ENCODE data around the gene TSPAN9.
A peak's percentile ranks its signal among the peaks of the same experiment; 100 is the strongest.

Gene TSPAN9

DNA sequence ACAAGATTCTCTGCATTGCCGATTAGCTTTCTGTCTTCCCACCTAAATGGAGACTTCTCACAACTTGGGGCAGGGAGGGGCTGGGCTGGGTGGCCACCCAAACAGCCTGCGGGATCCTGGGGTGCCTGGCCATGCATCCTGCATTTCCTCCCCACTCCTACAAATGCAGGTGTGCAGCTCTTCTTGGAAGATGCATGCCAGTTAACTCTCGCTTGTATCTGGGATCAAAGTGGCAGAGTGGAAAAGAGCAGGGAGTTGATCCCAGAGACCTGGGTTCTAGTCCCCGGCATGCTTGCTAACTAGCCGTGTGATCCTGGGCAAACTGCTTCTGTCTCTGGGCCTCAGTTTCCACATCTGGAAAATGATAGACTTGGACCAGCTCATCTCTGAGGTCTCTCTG lies 136.6 kb downstream of the TSPAN9 start:
- no peak for DNase-seq

DNA sequence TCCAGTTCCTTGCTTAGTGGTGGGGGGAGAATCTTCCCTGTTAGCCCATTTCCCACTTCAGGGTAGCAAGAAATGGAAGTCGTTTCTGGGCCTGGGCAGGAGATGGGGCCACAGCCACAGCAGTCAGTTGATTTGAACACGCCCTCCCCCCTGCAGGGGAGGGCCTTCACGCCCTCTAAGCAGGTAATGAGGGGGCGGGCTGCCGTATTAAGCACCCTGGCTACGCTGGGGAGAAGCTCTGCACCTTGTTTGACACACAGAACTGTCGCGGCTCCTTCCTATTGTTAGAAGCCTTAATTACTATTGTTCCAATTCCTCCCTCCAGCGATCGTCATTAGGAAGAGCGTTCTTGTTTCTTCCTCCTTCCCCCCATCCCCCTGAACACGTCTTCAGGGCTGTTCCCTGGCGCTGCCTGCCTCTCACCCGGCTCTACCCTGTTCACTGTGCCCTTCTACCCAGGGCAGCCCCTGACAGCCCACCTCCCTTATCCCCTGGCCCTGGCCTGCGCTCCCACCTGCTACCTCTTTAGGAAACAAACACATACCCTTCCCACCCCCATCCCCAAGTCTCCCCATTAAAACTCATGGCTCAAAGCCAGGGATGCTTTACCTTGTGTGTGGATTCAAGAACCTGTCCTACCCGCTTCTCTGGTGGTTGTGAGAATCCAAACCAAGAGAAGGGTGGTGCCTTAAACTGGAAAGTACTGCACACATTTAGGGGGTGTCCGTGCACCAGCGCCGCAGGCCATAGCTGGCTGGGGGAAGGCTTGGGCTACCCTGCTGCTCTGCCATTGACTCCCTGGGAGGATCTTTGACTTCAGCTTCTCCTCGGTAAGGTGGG lies 137.6 kb downstream of the TSPAN9 start:
- no peak for DNase-seq

DNA sequence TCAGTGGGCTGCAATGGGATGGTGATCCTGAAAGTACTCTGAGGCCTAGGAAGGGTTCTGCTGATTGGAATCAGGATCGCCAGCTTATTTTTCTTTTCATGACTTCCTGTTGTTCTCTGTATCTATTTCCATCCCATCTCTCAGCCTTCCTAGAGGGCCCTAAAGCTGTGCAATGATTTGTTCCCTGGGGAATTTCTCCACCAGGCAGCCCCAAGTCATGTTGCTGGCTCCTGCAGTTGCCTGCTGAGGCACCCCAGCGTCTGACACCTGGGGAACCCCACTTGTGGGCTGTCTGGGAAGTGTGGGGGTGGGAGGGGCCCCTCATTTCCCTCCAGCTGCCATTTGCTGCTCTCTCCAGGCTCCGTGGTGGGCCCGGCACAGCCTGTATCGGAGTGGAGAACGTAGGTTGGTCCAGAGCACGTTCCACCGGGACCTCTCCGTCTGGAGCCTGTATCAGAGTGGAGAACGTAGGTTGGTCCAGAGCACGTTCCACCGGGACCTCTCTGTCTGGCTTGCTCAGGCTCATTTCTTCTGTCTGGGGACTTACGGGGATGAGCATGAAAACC lies 138.3 kb downstream of the TSPAN9 start:
- no peak for DNase-seq

DNA sequence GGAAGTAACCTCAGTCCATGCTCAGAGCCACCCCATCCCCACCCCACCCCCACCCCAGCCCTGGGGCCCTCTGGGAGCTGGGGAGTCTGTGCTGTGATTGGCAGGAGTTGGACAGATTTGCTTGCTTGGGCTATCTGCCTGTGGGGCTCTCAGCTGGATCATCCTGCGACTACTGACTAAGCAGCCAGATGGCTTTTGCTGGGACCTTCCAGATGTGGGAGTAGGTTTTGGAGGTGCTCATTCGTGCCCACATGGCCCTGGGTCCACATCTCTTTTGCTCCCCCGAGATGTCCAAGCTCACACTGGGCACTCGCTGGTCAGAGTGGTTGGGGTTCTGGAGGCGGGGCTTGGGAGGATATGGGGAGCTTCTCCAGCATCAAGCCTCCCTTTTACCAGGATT lies 138.9 kb downstream of the TSPAN9 start:
- DNase-seq: no peak

DNA sequence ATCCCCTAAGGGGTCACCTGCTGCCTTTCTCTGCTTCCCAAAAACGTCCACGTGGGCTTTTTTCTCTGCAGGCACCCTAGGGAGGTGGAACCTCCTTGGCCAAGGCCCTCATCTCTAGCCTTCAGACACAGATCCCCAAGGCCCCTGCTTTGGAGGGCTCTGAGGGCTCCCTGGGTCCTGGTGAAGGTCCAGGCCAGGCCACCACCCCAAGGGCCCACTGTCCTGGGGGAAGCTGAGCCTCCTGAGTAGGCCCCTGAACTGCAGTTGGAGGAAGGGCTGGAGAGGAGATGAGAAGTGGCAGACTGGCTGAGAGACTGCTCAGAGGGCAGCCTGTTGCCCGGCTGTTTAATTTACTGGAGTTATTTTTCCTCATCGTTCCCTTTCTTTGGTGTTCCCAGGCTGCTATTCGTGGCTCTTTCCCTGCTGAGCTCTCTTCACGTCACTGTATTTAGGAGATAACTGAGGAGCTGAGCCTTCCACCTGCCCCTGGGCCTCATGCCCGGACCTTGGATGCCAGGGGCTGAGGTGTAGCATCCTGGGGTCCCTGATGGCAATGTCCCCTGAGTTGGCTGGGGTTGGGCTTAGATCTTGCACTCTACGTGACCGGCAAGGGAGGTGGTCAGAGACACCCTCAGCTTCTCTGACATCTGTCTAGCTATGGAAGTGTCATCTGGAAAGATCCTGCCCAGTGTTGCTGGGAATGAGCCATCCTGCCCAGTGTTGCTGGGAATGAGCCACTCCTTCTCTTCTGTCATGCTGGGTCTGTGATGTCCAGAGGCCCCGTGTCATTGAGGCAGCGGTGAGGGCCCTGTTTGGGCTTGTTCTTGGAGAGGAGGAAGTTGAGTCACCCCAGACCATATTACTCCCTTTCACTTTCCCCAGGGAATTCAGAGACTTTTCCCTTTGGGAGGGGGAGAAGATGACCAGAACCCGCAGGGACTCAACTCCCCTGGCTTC lies 139.8 kb downstream of the TSPAN9 start:
- no peak for DNase-seq

DNA sequence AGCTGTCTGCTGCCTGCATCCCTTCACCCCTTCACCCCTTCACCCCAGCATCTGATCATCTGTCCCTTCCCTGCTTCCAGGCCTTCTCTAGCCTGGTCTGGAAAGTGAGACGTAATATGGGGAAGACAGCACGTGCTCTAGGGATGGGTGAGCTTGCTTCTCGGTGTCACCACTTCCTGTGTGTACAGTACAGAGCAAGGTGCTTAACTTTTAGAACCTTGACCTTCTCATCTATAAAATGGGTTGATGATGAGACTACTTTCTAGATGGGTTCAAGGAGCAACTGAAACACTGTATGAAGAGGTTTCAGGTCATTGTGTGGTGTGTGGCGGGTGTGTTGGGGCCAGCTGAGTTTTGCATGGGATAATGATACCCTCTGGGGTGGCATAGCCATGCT lies 140.5 kb downstream of the TSPAN9 start:
- no peak for DNase-seq

DNA sequence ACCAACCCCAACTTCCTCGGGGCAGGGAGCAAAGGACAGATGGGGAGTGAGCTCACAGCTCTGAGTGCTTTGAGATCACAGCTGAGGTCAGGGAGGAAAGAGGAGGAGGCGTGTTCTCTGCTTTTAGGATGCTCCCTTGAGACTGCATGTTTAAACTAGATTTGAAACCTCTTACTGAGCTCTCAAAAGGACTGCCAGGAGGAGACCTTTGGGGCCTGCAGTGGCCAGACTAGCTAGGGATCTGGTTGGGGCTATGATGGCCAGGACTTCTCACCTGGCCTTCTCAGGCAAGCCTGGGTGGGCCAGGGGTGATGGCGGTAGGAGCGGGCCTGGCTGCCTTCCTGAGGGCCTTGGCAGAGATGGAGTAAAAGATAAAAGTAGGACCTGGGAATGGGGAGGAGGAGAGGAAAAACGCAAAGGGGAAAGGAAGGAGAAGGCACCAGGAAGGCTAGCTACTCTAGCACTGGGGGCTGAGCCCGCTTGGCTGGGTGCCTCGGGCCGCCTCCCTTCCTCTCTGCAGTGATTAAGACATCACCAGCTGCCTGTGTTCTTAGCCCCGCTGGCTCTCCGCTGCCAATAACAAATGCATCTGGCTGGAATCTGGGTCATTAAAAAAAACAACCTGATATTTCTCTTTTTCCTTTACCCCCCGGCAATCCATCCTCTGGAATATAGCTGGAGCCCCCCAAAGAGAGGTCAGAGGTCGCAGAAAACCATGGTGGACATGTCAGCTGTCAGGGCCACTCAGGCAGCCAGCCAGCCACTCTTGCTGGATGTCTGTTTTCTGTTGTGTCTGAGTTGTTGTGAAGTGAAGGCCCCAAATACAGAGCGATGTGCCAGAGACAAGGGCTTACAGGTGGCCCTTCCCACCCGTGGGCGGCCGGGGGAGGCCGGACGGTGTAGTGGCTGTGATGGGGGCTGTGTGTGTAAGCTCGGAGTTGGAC lies 141.3 kb downstream of the TSPAN9 start:
- no peak for DNase-seq

DNA sequence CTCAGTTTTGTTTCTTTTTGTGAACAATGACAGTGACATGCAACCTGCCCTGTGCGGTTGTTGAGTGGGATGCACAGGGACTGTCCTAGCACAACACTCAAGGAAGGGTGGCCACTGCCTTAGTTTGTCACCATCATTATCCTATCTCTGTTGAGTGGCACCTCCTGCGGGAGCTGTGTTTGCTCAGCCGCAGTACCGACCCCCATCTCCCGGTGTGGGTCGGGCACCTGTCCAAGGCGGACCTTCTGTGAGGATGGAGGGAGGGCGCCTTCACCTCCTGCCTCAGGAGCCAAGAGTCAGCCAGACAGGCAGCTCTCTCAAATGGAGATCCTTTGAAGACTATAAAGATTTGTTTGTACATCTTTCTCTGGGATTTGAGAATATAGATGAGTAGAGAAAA lies 142.1 kb downstream of the TSPAN9 start:
- no peak for DNase-seq

DNA sequence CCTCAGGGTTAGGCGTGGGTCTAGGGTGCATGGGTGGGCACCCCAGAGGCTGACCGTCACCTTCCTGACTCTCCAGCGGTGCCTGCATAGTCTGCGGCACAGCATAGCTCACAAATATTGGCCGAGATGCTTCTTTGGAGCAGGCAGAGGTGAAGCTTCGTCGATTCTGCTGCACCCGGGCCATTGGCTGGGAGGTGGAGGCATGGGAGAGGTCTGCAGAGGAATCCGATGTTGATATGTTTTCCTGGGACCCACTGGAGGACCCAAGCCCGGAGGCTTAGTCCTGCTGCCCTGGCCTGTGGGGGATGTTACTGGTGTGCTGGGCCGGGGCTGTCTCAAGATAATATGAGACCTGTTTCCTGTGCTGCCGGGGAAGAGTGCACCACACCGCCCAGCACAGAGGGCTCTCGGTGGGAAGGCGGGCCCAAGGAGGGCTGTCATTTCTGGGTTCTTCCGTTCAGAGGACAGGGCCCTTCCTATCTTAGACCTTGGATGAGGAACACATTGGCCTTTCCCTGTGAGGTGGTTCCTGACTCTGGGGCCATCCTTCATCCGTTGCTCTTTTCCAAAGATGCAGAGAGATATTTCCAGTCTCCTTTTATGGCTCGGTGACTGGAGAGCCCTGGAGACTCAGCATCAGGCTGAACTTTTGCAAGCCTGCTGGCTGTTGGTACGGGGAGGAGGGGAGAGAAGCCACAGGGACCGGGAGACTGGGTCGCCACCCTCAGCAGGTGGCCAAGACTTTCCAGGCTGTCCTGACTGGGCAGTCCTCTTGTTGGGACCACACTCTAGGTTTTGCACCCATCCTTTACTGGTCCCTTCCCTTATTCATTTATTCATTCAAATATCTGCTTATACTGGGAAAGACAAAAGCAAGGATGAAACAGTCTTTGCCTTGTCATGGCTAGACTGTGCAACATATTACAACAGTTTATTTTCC lies 143.5 kb downstream of the TSPAN9 start:
- DNase-seq: no peak

DNA sequence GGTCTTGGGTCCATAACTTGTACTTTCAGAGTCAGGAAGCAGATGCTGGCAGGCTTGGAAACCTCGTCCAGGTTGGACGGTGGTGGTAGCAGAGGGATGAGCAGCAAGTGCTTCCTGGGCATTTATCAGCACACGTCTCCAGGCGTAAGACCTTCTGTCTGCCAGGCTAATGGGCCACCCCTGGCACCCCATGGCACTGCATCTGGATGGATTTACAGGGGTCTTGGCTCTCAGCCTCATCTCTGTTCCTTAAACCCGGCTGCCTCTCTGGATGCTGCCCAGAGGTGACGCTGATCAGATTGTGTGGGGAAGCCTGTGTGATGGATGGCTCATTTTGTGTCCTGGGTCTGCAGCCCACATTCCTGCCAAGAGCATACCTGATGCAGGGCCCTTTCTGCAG lies 145.1 kb downstream of the TSPAN9 start:
- no peak for DNase-seq

DNA sequence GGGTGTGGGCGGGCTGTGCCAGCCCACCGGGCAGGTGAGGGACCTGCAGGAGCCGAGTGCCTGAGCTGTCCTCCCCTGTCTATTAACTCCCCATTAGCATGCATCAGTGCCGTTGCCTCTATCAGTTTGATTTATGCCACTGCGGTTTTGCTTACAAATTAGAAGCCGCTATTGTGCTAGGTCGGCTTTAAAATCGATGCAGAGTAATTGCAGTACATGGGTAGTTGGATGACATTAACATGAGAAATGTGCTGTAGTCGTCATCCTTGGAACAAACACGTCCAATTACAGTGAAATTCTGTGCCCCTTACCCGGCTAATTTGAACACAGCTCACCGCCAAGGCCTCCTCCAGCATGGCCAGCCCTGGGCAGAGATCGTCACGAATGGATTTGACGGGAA lies 145.8 kb downstream of the TSPAN9 start:
- no peak for DNase-seq

DNA sequence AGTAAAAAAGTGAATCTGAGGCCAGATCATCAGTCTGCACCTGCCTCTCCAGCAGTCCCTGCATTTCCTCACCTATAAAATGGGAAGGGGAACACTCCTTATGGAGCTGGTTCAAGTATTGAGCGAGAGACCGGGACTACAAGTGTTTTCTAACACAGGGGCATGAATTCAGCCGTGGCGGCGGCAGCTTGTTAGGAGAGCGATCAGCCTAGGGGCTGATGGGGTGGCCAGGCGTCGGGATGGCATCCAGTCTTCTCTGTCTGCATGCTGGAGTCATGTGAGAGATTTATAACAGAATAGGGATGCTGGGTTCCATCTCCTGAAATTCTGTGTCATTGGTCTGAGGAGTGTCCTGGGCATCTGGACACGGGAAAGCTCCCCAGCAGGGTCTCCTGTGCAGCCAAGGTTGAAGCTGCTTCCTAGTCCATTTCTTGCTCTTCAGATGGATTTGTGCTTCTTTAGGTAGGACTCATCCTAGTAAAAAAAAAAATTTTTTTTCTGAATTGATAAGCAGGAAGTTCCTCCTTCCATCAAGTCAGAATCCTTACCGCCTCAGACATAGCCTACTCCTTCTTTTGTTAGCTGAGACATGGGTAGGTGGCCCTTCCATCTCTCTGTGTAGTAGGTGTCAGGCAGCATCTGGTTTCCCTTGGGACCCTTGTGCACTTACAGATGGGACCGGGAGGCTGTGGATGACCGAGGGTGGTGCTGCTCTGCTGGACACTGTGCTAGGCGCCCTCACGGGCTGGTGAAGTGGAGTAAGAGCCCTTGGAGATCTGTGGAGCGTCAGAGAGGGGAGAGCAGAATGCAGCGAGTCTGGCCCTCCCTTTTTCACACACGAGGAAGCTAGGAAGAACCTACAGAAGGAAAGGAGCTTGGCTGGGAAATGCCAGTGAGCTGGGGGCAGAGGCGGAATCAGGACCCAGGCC lies 146.7 kb downstream of the TSPAN9 start:
- DNase-seq: no peak

DNA sequence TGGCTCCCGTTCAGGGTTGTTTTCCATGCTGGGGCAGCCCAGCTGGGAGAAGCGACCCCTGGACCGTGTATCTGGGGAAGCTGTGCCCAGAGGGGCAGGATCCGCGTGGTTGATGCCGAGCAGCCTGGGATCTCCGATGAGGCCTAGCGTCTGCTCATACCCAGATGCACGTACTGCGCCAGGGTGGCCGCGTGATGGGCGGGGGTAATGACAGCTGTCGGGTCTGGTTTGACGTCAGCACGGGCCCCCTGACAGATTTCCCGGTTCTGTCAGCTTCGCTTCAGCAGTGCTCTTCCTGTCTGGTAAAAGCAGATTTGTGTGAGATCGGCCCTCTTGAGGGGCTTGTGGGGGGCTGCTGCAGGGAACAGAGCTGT lies 147.3 kb downstream of the TSPAN9 start:
- no peak for DNase-seq

DNA sequence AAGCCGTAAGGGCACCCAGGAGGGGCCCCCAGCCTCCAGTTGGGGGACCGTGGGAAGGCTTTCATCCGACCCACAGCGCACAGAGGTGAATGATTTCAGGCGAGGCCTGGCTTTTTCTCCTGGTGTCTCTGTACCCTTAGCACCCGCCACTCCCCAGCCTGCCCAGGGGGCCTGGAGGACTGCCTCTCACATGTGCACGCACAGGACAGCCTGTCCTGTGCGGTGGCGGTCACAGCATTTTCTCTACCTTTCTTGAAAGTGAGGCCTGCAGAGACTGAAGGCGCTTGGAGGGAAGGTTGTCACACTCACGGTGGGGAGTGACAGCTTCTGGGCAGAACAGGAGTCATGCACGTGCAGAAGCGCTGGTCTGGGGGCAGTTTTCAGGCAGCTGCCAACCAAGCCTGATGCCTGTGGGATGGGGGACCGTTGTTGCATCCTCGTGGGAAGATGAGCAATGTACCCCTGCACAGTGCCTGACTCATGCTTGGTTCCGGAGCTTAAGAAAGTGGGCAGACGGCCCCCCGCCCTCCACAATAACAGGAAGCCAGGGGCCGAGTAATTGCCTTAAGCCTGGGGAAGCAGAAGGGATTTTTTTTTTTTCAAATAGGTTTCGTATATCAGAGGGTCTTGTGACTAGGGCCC lies 148.1 kb downstream of the TSPAN9 start:
- DNase-seq: peak; percentile 11

DNA sequence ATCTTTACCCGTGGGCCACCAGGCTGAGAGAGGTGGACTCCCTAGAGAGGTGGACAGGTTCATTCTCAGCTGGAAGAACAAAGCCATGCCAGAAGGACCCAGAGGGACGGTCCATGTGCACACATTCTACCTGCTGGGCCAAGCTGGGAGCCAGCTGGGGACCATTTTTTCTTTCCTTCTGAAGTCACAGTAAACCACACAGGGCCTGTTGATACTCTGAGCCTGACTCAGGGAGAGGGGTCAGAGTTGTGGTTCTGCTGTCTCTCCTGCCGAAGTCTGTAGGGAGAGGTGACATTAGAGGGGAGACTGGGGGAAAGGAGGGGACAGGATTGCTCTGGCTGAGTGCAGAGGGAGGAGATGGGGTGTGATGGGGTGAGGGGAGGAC lies 148.6 kb downstream of the TSPAN9 start:
- DNase-seq: no peak

DNA sequence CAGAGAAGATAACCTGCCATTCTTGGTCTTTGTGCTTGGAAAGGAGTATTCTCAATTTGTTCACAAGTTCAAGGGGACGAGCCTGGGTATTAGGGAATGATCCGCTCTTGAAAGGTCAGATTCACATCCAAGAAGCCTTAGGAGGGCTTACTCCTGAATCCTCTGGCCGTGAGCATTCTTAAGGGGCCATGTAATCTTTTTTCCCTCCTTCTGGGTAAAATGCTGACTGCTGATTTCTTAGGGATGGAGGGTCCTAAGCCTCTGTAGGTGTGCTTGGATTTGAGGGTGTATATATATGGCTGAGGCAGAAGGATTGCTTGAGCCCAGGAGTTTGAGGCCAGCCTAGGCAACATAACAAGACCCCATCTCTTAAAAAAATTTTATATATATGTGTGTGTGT lies 149.1 kb downstream of the TSPAN9 start:
- DNase-seq: no peak

DNA sequence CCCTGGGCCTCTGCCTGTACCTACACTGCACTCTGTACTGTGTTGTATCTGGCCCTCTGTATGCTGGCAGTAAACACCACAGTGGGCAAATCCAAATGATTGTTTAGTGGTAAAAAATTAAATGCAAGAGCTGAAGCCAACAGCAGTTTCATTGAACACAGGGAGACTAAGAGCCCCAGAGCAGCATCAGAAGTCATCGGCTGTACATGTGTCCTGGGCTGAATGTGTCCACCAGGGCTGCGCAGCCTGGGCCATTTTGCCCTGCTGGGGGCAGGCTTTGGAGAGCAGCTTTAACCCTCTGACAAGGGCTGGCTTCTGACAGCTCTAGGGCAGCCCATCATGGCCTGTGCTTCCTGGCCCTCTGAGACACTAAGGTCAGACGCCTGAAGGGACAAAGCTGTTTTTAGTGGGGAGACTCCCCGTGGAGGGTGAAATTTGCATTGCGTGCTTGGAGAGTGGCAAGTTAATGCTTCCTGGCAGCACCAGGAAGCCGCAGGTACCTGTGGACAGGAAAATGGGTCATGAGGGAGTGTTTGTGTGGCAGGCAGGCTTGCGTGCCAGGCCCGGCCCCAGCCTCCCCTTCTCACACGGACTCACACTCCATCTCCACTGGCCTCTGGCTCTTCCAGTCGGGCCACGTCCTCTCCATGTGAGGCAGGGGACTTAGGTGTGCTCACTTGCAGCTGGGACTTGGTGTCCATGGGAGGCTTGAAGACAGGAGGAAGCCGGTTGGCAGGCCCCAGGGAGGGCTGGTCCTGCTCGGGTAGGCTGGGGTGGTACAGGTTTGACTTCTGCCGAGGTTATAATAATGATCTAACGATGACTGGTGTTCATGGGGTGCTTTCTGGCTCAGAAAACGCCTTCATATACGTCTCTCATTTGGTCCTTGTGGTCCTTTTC lies 150.1 kb downstream of the TSPAN9 start:
- no peak for DNase-seq

DNA sequence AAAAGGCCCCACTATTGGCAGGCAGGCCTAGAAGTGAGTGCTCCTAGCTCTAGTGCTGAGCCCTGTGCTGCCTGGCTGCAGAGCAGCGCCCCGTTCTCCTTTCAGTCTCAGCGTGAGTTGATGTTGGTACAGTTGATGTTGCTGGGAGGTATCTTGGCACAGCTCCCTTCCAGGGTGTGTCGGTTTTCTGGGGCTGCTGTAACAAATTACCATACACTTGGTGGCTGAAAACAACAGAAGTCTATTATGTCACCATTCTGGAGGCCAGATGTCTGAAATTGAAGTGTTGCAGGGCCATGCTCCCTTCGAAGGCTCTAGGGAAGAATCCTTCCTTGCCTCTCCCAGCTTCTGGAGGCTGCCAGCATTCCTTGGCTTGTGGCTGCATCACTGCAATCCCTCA lies 151.4 kb downstream of the TSPAN9 start:
- DNase-seq: no peak

DNA sequence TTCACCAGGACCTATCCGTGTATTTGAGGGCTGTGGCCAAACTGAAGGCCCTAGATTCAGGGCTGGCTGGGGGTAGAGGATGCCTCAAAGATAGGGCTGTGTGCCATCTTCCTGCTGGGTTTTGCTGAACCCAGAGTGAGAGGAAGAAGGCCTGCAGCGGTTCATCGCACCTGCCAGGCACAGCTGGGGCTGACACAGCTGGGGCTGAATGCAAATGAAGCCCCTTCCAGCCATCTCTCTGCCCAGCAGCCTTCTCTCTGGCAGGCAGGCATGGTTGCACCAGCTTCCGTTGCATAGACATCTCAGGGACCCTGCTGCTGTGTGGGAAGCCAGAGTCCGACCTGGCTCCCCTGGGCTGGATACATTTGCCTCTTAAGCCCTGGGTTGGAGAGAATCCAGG lies 152.4 kb downstream of the TSPAN9 start:
- no peak for DNase-seq
